HG02840 (cell line): ENCODE measurements around the gene SLC39A11.
"Not testable (repeated sequence)": the region's sequence is repeated elsewhere in the genome, so short reads cannot be mapped to it uniquely, and the experiment has no call there.

Experiments used
- ATAC-seq: cut with Tn5 transposase; IDR thresholded peaks from one replicate; pipeline ENCODE4 v1.9.1; 2021; ENCODE audit warnings: mild to moderate bottlenecking, moderate library complexity, moderate number of reproducible peaks; ENCODE audit not compliant: unreplicated experiment, low FRiP score

The SLC39A11 gene

DNA sequence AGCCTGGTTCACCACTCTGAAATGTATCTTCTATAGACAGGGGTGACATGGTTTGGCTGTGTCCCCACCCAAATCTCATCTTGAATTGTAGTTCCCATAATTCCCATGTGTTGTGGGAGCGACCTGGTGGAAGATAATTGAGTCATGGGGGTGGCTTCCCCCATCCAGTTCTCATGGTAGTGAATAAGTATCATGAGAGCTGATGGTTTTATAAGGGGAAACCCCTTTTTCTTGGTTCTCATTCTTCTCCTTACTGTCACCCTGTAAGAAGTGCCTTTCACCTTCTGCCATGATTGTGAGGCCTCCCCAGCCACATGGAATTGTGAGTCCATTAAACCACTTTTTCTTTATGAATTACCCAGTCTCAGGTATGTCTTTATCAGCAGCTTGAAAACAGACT is 319.3 kb downstream of the SLC39A11 start:
- ATAC-seq: not testable (repeated sequence)

DNA sequence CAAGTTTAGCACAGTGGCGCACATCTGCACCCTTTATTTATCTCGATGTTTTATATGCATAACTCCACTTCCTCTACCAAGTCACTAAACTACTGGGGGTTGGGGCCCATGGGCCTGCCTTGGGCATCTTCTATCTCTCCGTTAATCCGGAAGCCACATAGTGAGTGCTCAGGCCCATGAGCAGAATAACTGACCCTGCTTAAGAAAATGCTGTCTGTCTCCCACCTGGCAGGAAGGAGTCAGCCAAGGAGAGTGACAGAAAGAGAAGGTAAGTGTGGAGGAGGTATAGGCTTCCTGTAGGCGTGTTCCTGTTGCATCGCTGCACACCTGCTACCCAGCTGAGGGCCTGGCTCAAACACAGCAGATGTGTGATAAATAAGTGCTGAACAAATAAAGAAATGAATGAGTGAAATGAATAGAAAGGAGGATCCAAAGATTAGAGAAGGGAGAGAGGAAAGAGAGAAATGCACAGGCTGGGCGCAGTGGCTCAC is 320.1 kb downstream of the SLC39A11 start:
- no peak for ATAC-seq

DNA sequence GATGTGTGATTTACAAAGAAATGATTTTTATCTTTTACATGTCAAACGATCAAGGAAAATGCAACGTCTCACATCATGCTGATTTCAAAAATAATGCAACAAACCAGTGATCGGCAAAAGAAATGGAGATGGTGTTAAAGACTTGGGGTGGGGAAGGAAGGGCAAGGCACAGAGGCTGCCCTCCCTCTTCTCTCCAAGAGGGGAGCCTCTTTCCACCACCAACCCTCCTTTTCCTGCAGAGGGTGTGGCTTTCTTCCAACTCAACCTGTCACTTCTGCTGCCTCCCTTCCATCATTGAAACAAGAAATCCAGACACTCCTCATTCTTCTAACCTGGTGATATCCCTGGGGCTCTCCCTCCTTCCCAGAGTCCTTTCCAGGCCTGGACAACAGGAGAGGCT is 320.8 kb downstream of the SLC39A11 start:
- ATAC-seq: no peak

DNA sequence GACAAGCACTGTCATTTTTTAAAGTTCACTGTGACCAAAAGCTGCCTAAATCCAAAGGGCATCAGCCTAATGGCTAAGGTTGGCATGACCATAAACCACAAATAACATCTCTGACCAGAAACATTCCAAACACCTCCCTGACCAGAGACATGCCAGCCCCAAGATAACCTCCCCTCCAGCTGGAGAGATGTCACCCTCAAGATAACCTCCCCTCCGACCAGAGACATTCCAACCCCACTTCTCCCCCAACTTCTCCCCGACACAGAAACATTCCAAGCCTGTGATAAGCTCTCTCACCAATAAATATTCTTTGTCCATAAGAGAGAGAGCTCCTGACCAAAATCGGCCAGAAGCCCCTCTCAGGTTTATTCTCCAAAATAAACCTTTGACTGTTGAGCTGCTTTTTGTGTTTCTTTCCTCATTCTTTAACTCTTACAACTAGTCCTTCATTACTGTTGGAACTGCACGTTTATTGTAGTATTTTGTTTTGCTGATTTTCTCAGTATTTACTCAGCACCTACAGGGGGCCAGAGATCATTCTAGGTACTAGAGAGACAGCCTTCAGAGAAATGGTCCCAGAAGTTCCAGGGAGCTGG is 325.6 kb downstream of the SLC39A11 start:
- ATAC-seq: no peak

- ATAC-seq: no peak
Measured at GRCh38 chr17:72765368-72766153, 326.9 kb downstream of the SLC39A11 start.

DNA sequence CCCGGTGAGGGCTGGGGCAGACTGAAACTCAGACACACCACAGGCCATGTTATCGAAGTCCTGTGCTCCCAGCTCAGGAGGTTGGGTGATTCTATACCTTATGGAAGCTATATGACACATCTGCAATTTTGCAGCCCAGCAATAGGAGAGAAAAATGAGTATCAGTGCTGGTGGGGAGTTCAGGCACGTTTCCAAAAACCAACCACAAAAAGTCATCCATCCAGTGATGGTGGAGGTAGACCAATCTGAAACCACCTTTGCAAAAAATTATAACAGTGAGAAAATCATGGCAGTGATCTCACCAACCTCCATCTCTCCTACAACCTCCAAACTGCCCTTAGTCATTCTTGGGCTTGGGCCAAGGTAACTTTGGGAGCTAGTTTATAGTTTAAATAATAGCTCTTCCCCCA is 327.9 kb downstream of the SLC39A11 start:
- no peak for ATAC-seq

DNA sequence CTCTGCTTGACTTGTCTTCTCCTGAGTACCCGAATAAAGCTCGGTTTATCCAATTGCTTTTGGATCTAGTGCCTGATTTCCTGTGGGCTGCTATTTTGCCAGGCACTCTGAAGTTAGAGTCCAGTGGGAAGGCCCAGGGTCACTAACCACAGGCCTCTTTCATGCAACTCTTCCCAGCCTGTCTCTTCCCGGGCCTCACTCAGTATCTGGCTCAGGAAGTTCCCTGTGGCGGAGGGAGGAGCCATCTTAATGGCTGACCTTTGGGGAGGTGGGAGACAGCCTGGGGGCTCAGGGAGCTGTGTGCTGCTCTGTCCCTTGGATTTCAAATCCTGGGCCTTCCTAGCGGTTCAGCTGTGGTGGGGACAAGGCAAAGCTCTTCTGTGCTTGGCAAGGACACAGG is 328.5 kb downstream of the SLC39A11 start:
- ATAC-seq: no peak

DNA sequence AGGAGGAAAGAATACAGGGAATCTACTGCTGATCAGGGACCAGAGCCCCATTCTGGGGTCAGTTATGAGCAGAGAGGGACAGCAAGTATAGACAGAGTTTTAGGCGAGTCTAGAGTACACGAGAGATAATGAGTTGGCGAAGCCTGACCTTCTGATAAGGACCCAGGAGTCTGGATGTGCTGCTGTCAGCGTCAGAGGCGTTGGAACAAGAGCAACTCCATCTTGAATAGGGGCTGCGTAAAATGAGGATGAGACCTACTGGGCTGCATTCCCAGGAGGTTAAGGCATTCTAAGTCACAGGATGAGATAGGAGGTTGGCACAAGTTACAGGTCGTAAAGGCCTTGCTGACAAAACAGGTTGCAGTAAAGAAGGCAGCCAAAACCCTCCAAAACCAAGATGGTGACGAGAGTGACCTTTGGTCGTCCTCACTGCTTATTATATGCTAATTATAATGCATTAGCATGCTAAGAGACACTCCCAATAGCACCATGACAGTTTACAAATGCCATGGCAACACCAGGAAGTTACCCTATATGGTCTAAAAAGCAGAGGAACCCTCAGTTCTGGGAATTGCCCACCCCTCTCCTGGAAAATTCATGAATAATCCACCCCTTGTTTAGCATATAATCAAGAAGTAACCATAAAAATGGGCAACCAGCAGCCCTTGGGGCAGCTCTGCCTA is 330.5 kb downstream of the SLC39A11 start:
- not testable (repeated sequence) for ATAC-seq

DNA sequence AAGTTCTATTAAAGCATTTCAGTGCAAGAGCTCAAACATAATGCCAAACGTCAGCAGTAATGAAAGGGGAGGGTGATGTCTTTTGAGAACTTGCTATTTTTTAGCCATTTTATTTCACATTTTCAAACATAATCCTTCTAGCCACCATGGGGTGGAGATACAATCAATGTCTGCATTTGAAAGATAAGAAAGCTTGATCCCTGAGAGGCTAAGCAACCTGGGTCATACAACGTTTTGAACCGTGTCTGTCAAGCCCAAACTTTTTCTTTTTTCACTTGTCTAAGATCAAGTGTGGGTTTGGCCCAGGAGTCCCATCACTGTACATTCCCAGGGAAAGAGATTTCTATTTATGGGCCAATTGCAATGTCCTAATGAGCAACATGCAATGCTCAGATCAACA is 331.1 kb downstream of the SLC39A11 start:
- no peak for ATAC-seq

GRCh38 chr17:72760368-72760767 is 332.1 kb downstream of the SLC39A11 start:
- ATAC-seq: no peak

GRCh38 chr17:72759301-72759700 is 333.2 kb downstream of the SLC39A11 start:
- no peak for ATAC-seq

GRCh38 chr17:72756256-72756655 is 336.2 kb downstream of the SLC39A11 start:
- ATAC-seq: no peak

DNA sequence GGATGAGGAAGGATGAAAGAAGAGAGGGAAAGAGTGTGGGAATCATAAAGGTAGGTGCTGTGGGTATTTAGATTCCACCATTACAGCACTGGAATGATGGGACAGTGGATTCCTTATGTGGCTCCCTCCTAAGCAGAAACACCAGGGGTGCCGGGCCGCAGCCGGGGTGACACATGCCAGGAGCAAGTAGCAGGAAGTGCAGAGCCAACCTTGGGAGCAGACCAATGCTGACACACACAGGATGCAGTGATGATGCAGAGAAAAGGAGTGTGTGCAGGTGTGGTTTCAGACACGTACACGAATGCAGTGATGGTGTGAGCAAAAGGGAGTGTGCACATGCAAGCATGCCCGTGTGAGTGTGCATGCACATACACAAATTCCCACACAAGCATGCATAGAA is 338.0 kb downstream of the SLC39A11 start:
- ATAC-seq: no peak

DNA sequence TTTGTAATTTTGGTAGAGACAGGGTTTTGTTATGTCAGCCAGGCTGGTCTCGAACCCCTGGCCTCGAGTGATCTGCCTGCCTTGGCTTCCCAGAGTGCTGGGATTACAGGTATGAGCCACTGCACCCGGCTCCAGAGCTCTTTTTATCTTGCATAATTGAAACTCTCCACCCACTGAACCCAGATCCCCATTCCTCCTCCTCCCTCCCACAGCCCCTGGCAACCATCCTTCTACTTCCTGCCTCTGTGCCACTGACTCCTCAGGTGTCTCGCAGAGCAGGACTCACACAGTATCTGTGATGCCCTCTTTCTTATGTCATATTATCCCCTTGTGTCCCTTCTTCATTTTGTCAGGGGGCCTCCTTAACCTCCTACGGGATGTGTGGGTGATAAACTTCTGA is 340.7 kb downstream of the SLC39A11 start:
- ATAC-seq: no peak

DNA sequence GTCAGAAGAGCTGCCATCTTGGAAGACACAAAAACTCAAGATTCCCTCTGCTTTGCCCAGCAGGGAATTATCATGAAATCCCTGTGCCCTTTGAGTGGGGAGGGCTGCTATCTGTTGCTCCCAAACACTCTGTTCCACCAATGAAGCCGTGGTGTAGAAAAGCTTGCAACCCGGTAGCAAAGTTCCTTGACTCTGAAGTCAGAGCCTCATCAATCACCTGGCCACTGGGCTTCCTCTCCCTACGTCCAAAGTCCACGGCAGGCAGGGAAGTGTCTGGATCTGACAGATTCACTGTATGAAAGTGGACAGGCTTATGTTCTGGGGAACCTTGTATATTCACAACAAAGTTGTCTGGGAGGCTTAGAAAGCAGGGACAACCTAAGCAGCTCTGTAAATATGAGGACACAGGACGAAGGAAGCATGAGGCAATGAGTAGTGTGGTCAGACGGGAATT is 343.3 kb downstream of the SLC39A11 start:
- no peak for ATAC-seq

- ATAC-seq: no peak
Measured at GRCh38 chr17:72747501-72747900, 345.0 kb downstream of the SLC39A11 start.

GRCh38 chr17:72745241-72745640 is 347.2 kb downstream of the SLC39A11 start:
- ATAC-seq: no peak

GRCh38 chr17:72743037-72743467 is 349.4 kb downstream of the SLC39A11 start:
- ATAC-seq: no peak

DNA sequence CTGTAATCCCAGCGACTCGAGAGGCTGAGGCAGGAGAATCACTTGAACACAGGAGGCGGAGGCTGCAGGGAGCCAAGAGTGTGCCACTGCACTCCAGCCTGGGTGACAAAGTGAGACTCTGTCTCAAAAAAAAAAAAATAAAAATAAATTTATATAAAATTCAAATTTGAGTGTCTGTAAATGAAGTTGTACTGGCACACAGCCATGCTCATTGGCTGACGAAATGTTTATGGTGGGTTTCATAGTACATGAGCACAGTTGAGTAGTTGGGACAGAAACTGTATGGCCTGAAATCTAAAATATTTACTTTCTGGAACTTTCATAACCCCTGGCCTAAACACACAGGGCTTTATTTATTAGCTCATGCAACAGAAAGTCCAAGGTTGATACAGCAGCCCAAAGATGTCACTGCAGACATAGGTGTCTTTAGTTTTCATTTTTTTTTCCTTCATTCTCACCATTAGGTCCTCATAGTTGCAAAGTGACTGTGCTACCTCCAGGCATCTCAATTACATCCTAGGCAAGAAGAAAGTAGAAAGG is 355.3 kb downstream of the SLC39A11 start:
- ATAC-seq: no peak

- no peak for ATAC-seq
Measured at GRCh38 chr17:72735592-72735991, 356.9 kb downstream of the SLC39A11 start.

DNA sequence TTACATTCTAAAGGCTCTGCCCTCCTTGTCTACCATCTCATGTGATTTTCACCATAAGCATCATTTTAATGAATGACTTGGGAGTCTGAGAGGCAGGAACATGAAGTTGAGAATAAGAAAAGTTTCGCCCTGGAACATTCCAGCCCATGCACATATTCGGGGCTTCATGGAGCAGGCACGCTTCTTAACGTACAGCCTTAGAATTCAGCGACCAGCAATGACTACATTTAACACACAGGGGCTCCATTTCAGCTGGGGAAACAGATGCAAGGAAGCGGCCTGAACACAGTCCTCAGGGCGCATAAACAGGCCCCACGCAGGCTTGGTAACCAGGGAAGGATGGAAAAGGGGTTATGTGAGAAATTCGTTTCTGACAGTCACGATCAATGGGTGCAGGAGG is 357.4 kb downstream of the SLC39A11 start:
- ATAC-seq: no peak
